SK-N-SH (cell line): ENCODE measurements around the gene TERF2IP.

Experiments used
- CHD2 ChIP-seq: fragments of 150-350 bp; IDR thresholded peaks from 2 replicates; pipeline ENCODE4 v1.6.1; 2018; ENCODE audit warnings: low read length; ENCODE audit not compliant: partially characterized antibody
- CTCF ChIP-seq: fragments of 200-600 bp; sonication (generic); IDR thresholded peaks from 2 replicates; pipeline ENCODE4 v1.6.1; 2017; ENCODE audit warnings: antibody characterized with exemption, mild to moderate bottlenecking, moderate library complexity
- ELF1 ChIP-seq: IDR thresholded peaks from 2 replicates; pipeline ENCODE4 v1.4.0; 2012
- EP300 ChIP-seq, 2 experiments: IDR thresholded peaks; 2 replicates each; pipeline versions ENCODE4 v1.4.0 to v1.6.1; 2012; ENCODE audit warnings: borderline replicate concordance in 1 of 2, low read depth in 1 of 2, low read length in 1 of 2
- NFIC ChIP-seq: IDR thresholded peaks from 2 replicates; pipeline ENCODE4 v1.4.0; 2012; ENCODE audit warnings: borderline replicate concordance
- PBX3 ChIP-seq: IDR thresholded peaks from 2 replicates; pipeline ENCODE4; 2012
- POLR2AphosphoS5 ChIP-seq: IDR thresholded peaks from 2 replicates; pipeline ENCODE4 v1.6.1; 2012; ENCODE audit warnings: low read depth, low read length
- RAD21 ChIP-seq: IDR thresholded peaks from 2 replicates; pipeline ENCODE4 v1.6.1; 2012; ENCODE audit warnings: mild to moderate bottlenecking, low read length
- RFX5 ChIP-seq: IDR thresholded peaks from 2 replicates; pipeline ENCODE4 v1.6.1; 2012; ENCODE audit warnings: mild to moderate bottlenecking, improper control_type of control experiment, low read length
- RXRA ChIP-seq: IDR thresholded peaks from 2 replicates; pipeline ENCODE4 v1.4.0; 2012; ENCODE audit warnings: low read depth, mild to moderate bottlenecking, borderline replicate concordance
- SMC3 ChIP-seq: IDR thresholded peaks from 2 replicates; pipeline ENCODE4 v1.6.1; 2012; ENCODE audit warnings: low read depth, low read length, improper control_type of control experiment
- TAF1 ChIP-seq: IDR thresholded peaks from 2 replicates; pipeline ENCODE4 v1.6.1; 2012; ENCODE audit warnings: low read depth, mild to moderate bottlenecking, low read length, moderate library complexity, borderline replicate concordance
- USF2 ChIP-seq: fragments of 150-350 bp; IDR thresholded peaks from 2 replicates; pipeline ENCODE4 v1.6.1; 2017; ENCODE audit warnings: antibody characterized with exemption, low read length, low read depth, borderline replicate concordance

- TF ChIP-seq EP300 (IDR thresholded peaks at IDR 0.05; ENCODE audit: borderline replicate concordance in 1 of 2, low read depth in 1 of 2, low read length in 1 of 2): no peak
- no peak for TF ChIP-seq SMC3
- TF ChIP-seq POLR2AphosphoS5: peak; percentile 90; the same call in 1 of the 2 replicates
- TF ChIP-seq CTCF: no peak
- TF ChIP-seq ELF1: no peak
- TF ChIP-seq USF2: no peak
- no peak for TF ChIP-seq NFIC
- no peak for TF ChIP-seq RFX5
- no peak for TF ChIP-seq RXRA
- peak; percentile 68 for TF ChIP-seq CHD2
- peak; percentile 63 for TF ChIP-seq PBX3
- TF ChIP-seq RAD21: no peak
- peak; percentile 81 for TF ChIP-seq TAF1
These were observed at the start of gene TERF2IP, which contains the start of gene KARS1 for GRCh38 chr16:75647492-75648264.
